ENCODE results near the gene TDP2. TPM values are rescaled to one million over a fixed set of nuclear protein-coding genes. Genes with fewer than 3 reads are reported as not detected.

TDP2 gene
- polyA plus RNA-seq, 1 experiment, result 16.8 TPM

DNA sequence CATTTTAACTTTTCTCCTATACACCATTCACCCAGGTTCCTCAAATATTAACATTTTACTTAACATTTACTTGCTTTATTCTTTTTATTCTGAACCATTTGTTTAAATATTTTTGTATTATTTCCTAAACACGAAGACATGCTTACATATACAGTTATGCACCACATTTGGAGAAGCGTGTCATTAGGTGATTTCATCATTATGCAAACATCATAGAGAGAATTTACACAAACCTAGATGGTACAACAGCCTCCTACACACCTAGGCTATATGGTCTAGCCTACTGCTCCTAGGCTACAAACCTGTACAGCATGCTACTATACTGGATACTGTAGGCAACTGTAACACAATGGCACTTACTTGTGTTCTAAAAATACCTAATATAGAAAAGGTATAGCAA lies 6.6 kb downstream of the TDP2 start:
- POLR2A ChIA-PET, result no interaction called here
- TF ChIP-seq CTCF (IDR thresholded peaks at IDR 0.05; ENCODE audit: insufficient read depth, low read depth, low read length), result no peak
- Histone ChIP-seq H3K36me3 (ENCODE audit: control insufficient read depth, insufficient read depth, low read length) (peaks cover 4% of the 10 kb centered on the region), H3K4me3 (ENCODE audit: low read depth, low read length) (no peak overlapping the region), H3K27me3 (ENCODE audit: control insufficient read depth, insufficient read depth, low read length) (no peaks in the 10 kb centered on the region)
- CTCF ChIA-PET, result no interaction called here
- DNase-seq (ENCODE audit: low read depth), result no peak

DNA sequence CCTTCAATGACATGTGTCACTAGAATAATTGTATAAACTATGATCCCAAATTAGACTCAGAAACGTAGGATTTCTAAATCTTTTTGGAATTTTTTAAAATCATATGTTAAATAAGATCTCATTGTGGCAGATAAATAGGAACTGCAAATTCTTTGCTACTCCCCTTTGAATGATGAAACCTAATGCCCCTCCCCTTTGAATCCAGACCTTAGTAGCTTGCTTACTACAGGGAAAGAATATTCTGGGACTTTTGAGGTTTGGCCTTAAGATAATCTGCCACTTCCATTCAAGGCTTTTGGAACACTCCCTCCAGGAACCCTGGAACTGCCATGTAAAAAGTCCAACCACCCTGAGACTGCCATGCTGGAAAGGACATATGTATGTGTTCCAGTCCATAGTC lies 7.1 kb downstream of the TDP2 start:
- TF ChIP-seq CTCF (IDR thresholded peaks at IDR 0.05; ENCODE audit: insufficient read depth, low read depth, low read length), result no peak
- Histone ChIP-seq H3K4me3 (ENCODE audit: low read depth, low read length) (no peak overlapping the region), H3K36me3 (ENCODE audit: control insufficient read depth, insufficient read depth, low read length) (peaks cover 4% of the 10 kb centered on the region), H3K27me3 (ENCODE audit: control insufficient read depth, insufficient read depth, low read length) (no peaks in the 10 kb centered on the region)
- no peak for DNase-seq (ENCODE audit: low read depth)
- CTCF ChIA-PET, result interaction anchor here (1.0 kb wide), 1 partner anchor 11 kb away, joined by 3 read pairs; no protein-coding TSS in a partner anchor
- POLR2A ChIA-PET, result no interaction called here

DNA sequence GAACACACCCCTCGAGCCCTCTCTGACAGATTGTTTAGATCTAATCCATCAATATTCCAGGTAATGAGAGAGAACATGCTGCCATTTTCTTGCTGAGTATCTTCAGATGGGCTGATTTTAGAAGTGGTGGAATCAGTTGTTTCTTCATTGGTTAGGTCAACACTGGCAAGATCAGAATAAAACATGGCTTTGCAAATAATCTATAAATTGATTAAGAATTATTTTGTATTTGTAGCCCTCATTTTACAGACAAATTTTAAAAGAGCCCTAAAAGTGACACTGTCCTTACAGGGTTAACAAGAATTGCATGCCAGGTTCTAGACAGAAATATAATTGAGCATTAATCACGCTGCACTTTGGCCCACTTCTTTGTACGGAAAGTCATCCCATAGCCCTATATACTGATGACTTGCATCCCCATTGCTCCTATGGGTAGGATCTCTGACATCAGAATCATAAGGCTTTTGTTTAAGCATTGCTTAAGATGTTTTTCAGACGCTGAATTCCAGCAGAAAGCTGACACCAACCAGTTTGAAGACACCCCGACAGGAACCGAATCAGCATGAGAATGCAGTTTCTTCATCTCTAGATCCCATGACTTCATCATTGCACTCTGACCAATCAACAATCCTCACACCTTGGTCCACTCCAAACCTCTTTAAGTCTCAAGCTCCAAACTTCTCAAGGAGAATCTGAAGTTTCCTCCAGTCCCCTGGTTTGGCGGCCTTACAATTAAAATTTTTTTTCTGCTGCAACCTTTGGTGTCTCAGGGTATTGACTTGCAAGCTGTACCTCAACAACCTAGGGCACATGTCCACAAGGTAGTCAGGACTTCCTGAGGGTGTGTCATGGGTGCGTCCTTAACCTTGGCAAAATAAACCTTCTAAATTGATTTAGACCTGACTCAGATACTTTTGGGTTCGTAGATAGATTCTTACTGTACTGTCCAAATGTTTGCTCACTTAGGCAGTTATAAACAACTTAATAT lies 7.8 kb downstream of the TDP2 start:
- TF ChIP-seq CTCF (IDR thresholded peaks at IDR 0.05; ENCODE audit: insufficient read depth, low read depth, low read length), result no peak
- ChIA-PET POLR2A (no interaction called here), CTCF (interaction anchor here (1.0 kb wide), 1 partner anchor 12 kb away, joined by 3 read pairs; no protein-coding TSS in a partner anchor)
- Histone ChIP-seq H3K36me3 (ENCODE audit: control insufficient read depth, insufficient read depth, low read length) (peaks cover 4% of the 10 kb centered on the region), H3K27me3 (ENCODE audit: control insufficient read depth, insufficient read depth, low read length) (no peaks in the 10 kb centered on the region), H3K4me3 (ENCODE audit: low read depth, low read length) (no peak overlapping the region)
- DNase-seq (ENCODE audit: low read depth), result no peak

DNA sequence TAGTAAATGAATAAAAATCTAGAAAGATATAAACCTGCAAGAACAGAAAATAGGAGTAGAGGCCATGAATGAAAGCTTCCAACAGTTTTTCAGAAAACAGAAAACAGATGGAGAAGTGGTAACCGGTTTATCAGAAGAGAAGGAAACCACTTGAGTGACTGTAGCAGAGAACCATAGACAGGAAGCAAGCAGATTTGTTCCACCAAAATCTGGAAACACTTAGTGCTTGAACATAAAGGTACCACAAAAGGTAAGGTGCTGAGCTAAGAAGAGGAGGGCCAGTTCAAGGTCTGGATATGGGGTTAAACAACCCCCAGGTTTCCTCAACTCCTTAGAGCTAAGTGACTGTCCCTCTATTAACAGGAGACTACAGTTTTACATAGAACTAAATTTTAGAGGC lies 11.5 kb downstream of the TDP2 start:
- TF ChIP-seq CTCF (IDR thresholded peaks at IDR 0.05; ENCODE audit: insufficient read depth, low read depth, low read length), result no peak
- DNase-seq (ENCODE audit: low read depth), result no peak
- ChIA-PET POLR2A (no interaction called here), CTCF (interaction anchor here (0.6 to 1.1 kb wide), 5 partner anchors 10 to 135 kb away, joined by 3 to 5 read pairs (median 3); partner anchors contain the start of genes ACOT13 and TDP2)
- peaks cover 5% of the 10 kb centered on the region; the same call in 1 of the 2 replicates for H3K36me3 ChIP-seq (ENCODE audit: control insufficient read depth, insufficient read depth, low read length)
- no peak overlapping the region for H3K4me3 ChIP-seq (ENCODE audit: low read depth, low read length)
- H3K27me3 ChIP-seq (ENCODE audit: control insufficient read depth, insufficient read depth, low read length), result no peaks in the 10 kb centered on the region

- TF ChIP-seq CTCF (IDR thresholded peaks at IDR 0.05; ENCODE audit: insufficient read depth, low read depth, low read length), result no peak
- ChIA-PET POLR2A (no interaction called here), CTCF (no interaction called here)
- no peak overlapping the region for H3K4me3 ChIP-seq (ENCODE audit: low read depth, low read length)
- no peak for DNase-seq (ENCODE audit: low read depth)
- H3K27me3 ChIP-seq (ENCODE audit: control insufficient read depth, insufficient read depth, low read length), result 0 out of 2 replicates have a peak, but pooled peaks cover 2% of the 10 kb centered on the region
- peaks cover 4% of the 10 kb centered on the region; the same call in 1 of the 2 replicates for H3K36me3 ChIP-seq (ENCODE audit: control insufficient read depth, insufficient read depth, low read length)
Observed at GRCh38 chr6:24650365-24650764, 16.3 kb downstream of the TDP2 start.
